ENCODE measurements around the gene TMPRSS4. TPM values are rescaled to one million over a fixed set of nuclear protein-coding genes. Genes with fewer than 3 reads are reported as not detected.

Gene TMPRSS4
- total and polyA plus RNA-seq, 9 of the 15 experiments (the other 6 are each of a cell fraction or from before 2014, with no cell fraction given), result 4.0 to 10.0 (median 5.6) TPM

DNA sequence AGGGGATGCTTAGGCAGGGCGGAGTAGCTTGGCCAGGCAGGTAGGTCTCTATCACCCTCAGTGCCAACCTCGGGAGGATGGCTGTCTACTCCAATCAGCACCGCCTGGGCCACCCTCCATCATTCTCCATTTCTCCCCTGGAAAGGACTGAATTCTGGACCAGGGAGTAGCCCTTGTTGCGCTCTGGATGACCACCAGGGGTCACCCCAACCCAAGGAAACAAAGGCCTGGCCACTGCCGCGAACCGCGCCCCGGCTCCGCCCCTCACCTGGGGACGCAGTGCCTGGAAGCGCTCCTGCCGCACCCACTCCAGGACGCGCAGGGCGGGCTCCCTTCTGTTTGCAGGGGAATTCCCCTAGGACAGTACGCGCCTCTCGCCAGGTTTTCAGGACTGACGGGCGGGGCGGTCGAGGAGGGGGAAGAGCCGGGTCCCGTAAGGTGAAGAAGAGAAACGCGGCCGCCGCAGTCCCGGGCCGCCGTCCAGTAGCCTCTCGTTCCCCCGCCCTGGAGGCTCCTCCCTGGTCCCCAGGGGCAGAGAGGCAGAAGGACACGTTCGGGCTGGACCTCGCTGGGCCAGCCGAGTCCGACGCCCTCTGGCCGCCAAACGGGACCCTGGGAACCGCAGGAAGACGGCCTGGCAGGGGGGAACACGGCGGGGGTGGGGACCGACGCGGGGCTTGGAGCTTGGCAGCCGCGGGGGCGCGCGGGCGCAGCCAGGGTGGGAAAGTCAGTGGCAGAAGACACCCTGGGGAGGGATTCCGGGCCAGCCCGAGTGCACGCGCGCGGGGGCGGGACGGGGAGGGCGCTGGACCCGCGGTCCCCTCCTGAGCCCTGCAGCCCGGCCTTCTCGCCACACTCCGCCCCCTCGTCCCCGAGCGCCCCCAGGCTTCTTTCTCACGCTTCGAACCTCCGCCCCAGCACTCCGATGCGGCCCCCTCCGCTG is 68.7 kb downstream of the TMPRSS4 start:
- no peaks in the 10 kb centered on the region for H3K36me3 ChIP-seq (ENCODE audit: control insufficient read depth, insufficient read depth, low read length)
- CTCF ChIA-PET (ENCODE audit: low intra/inter-chr PET ratio), result interaction anchor here (0.6 to 2.2 kb wide), 4 partner anchors 26 to 514 kb away, joined by 3 to 17 read pairs (median 10); no protein-coding TSS in a partner anchor
- H3K9me1 ChIP-seq (ENCODE audit: control insufficient read depth, insufficient read depth, low read length), result no peaks in the 10 kb centered on the region
- no peak overlapping the region for H3K27ac ChIP-seq (ENCODE audit: extremely low read depth, low read depth, low read length)
- peak overlapping the region; percentile 84 for H3K4me2 ChIP-seq (ENCODE audit: insufficient read depth, low read length)
- H2AFZ ChIP-seq (ENCODE audit: low read depth, low read length), result peak overlapping the region; percentile 91
- under 1% methylated on average over 28 of the region's 78 CpGs for WGBS (ENCODE audit: insufficient coverage, low coverage, missing lambda C conversion rate)
- peaks cover 7 to 62% of the 10 kb centered on the region in 2 experiments; a peak in 4 of 5 replicates for H3K27me3 ChIP-seq (ENCODE audit: control insufficient read depth in 2 of 2, insufficient read depth in 2 of 2, low read length in 2 of 2)
- H3K4me3 ChIP-seq, result peak overlapping the region; percentile 46
- in situ Hi-C loops (cut with MboI) (no loop called here), intact Hi-C loops (cut with micrococcal nuclease) (loop anchor here (1.0 to 2.0 kb wide), 4 partner anchors 26 to 207 kb away; no protein-coding TSS in a partner anchor)
- no TSS peak for BruUV-seq (replicated peaks)
- DNase-seq (ENCODE audit: extremely low read depth in 1 of 4, low spot score in 3 of 4) (peak; percentile 87 to 96 (median 94)), FAIRE-seq (peak; percentile 96), ATAC-seq (peak; percentile 97)
- peaks cover 0 to 11% of the 10 kb centered on the region in 2 experiments; a peak in 3 of 5 replicates for H3K4me1 ChIP-seq (replicated peaks in 1 of 2; ENCODE audit: control insufficient read depth in 2 of 2, insufficient read depth in 2 of 2, low read length in 2 of 2)
- H4K20me1 ChIP-seq (replicated peaks; ENCODE audit: control insufficient read depth, insufficient read depth, low read length), result no peaks in the 10 kb centered on the region
- no peaks in the 10 kb centered on the region for H3K79me2 ChIP-seq (ENCODE audit: control insufficient read depth, insufficient read depth, low read length)
- POLR2A ChIA-PET, result no interaction called here
- H3K9ac ChIP-seq (ENCODE audit: insufficient read depth in 1 of 2, low read depth in 2 of 2, low read length in 2 of 2), result peak overlapping the region in 1 of 2 experiments; percentile 74; a peak in 2 of 4 replicates
- no peaks in the 10 kb centered on the region for H3K9me3 ChIP-seq (replicated peaks; ENCODE audit: control insufficient read depth, insufficient read depth, low read depth, low read length)
- TF ChIP-seq, protein P1, sequence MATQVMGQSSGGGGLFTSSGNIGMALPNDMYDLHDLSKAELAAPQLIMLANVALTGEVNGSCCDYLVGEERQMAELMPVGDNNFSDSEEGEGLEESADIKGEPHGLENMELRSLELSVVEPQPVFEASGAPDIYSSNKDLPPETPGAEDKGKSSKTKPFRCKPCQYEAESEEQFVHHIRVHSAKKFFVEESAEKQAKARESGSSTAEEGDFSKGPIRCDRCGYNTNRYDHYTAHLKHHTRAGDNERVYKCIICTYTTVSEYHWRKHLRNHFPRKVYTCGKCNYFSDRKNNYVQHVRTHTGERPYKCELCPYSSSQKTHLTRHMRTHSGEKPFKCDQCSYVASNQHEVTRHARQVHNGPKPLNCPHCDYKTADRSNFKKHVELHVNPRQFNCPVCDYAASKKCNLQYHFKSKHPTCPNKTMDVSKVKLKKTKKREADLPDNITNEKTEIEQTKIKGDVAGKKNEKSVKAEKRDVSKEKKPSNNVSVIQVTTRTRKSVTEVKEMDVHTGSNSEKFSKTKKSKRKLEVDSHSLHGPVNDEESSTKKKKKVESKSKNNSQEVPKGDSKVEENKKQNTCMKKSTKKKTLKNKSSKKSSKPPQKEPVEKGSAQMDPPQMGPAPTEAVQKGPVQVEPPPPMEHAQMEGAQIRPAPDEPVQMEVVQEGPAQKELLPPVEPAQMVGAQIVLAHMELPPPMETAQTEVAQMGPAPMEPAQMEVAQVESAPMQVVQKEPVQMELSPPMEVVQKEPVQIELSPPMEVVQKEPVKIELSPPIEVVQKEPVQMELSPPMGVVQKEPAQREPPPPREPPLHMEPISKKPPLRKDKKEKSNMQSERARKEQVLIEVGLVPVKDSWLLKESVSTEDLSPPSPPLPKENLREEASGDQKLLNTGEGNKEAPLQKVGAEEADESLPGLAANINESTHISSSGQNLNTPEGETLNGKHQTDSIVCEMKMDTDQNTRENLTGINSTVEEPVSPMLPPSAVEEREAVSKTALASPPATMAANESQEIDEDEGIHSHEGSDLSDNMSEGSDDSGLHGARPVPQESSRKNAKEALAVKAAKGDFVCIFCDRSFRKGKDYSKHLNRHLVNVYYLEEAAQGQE (IDR thresholded peaks at IDR 0.05; ENCODE audit: borderline replicate concordance), result peak; percentile 88
- TF ChIP-seq, protein P1 (CRISPR knock-in tag; IDR thresholded peaks at IDR 0.05; ENCODE audit: low read depth), result no peak
- no peak for TF ChIP-seq GATAD2B (IDR thresholded peaks at IDR 0.05; ENCODE audit: borderline replicate concordance)
- TF ChIP-seq PML (IDR thresholded peaks at IDR 0.05; ENCODE audit: low read length), result no peak
- no peak for TF ChIP-seq TCFL5 (CRISPR knock-in tag; conservative IDR thresholded peaks at IDR 0.05)
- TF ChIP-seq, protein P2, sequence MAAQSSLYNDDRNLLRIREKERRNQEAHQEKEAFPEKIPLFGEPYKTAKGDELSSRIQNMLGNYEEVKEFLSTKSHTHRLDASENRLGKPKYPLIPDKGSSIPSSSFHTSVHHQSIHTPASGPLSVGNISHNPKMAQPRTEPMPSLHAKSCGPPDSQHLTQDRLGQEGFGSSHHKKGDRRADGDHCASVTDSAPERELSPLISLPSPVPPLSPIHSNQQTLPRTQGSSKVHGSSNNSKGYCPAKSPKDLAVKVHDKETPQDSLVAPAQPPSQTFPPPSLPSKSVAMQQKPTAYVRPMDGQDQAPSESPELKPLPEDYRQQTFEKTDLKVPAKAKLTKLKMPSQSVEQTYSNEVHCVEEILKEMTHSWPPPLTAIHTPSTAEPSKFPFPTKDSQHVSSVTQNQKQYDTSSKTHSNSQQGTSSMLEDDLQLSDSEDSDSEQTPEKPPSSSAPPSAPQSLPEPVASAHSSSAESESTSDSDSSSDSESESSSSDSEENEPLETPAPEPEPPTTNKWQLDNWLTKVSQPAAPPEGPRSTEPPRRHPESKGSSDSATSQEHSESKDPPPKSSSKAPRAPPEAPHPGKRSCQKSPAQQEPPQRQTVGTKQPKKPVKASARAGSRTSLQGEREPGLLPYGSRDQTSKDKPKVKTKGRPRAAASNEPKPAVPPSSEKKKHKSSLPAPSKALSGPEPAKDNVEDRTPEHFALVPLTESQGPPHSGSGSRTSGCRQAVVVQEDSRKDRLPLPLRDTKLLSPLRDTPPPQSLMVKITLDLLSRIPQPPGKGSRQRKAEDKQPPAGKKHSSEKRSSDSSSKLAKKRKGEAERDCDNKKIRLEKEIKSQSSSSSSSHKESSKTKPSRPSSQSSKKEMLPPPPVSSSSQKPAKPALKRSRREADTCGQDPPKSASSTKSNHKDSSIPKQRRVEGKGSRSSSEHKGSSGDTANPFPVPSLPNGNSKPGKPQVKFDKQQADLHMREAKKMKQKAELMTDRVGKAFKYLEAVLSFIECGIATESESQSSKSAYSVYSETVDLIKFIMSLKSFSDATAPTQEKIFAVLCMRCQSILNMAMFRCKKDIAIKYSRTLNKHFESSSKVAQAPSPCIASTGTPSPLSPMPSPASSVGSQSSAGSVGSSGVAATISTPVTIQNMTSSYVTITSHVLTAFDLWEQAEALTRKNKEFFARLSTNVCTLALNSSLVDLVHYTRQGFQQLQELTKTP (IDR thresholded peaks at IDR 0.05; ENCODE audit: low read depth in 1 of 2, partially characterized antibody in 2 of 2), result no peak
